ENCODE measurements around the gene GRM1.

GRM1 gene

DNA sequence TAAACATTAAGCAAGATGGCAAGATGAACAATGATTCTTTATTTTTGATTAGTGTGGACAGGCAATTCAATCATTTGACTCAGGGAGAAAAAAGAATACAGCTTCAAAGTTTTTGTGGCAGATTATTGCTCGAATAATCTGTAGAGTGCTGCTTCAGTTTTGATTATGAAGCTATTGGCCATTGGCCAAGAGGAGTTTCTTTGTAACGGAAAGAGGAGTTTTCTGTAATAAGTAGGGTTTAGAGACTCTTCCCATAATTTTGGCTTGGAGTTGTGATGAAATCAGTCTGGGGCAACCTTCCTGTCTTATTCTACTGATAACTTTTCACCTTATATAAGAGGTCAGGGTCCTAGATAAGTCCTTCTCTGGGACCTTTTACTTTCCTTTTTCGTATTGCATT lies 258.1 kb downstream of the GRM1 start:
- Histone ChIP-seq H3K27ac (ENCODE audit: low read length) (no peak overlapping the region), H3K4me3 (ENCODE audit: low read depth in 1 of 2, low read length in 2 of 2) (no peak overlapping the region), H4K20me1 (ENCODE audit: insufficient read depth, low read length) (no peaks in the 10 kb centered on the region), H3K9me3 (ENCODE audit: insufficient read depth, low read length, severe bottlenecking) (no peaks in the 10 kb centered on the region), H3K9ac (ENCODE audit: low read depth, low read length) (no peak overlapping the region), H3K27me3 (ENCODE audit: insufficient read depth, low read length, poor library complexity) (no peaks in the 10 kb centered on the region), H3K79me2 (ENCODE audit: insufficient read depth, low read length) (no peaks in the 10 kb centered on the region), H3K4me2 (ENCODE audit: insufficient read depth, low read length) (no peak overlapping the region), H3K36me3 (ENCODE audit: insufficient read depth, low read length) (no peaks in the 10 kb centered on the region), H3K4me1 (ENCODE audit: insufficient read depth, low read length) (no peaks in the 10 kb centered on the region), H2AFZ (ENCODE audit: low read depth, low read length) (no peak overlapping the region)
- TF ChIP-seq EZH2 (IDR thresholded peaks at IDR 0.05; ENCODE audit: borderline replicate concordance, low read depth, low read length, severe bottlenecking): no peak
- TF ChIP-seq, protein P1, sequence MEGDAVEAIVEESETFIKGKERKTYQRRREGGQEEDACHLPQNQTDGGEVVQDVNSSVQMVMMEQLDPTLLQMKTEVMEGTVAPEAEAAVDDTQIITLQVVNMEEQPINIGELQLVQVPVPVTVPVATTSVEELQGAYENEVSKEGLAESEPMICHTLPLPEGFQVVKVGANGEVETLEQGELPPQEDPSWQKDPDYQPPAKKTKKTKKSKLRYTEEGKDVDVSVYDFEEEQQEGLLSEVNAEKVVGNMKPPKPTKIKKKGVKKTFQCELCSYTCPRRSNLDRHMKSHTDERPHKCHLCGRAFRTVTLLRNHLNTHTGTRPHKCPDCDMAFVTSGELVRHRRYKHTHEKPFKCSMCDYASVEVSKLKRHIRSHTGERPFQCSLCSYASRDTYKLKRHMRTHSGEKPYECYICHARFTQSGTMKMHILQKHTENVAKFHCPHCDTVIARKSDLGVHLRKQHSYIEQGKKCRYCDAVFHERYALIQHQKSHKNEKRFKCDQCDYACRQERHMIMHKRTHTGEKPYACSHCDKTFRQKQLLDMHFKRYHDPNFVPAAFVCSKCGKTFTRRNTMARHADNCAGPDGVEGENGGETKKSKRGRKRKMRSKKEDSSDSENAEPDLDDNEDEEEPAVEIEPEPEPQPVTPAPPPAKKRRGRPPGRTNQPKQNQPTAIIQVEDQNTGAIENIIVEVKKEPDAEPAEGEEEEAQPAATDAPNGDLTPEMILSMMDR (IDR thresholded peaks at IDR 0.05; ENCODE audit: borderline replicate concordance, extremely low read depth, low read length, poor library complexity, severe bottlenecking): no peak
- DNase-seq (no peak), ATAC-seq (ENCODE audit: insufficient read depth, low read depth) (no peak)

DNA sequence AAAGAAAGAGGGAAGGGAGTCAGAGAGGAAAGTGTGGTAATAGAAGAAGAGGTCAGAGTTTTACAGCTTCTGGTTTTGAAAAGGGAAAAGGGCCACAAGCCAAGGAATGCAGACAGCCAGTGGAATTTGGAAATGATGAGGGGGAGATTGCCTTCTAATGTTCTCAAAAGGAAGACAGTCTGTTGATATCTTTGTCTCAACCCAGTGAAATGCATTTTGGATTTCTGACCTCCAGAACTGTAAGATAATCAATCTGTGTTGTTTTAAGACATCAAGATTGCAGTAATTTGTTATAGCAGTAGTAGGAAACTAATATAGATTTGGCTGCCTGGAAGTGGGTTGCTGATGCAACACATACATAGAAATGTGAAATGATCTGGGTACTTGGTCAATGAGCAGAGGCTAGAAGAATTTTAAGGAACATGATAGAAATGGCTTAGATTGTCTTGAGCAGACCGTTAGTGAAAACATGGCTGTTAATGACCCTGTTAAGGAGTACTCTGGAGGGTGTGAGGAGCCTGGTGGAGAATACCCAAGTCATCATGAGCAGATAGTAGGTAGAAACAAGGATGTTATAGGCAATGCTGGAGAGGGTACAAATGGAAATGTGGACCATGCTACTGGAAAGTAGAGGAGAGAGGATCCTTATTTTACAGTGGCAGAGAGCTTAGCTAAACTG lies 259.0 kb downstream of the GRM1 start:
- Histone ChIP-seq H3K4me3 (ENCODE audit: low read depth in 1 of 2, low read length in 2 of 2) (no peak overlapping the region), H3K27me3 (ENCODE audit: insufficient read depth, low read length, poor library complexity) (no peaks in the 10 kb centered on the region), H4K20me1 (ENCODE audit: insufficient read depth, low read length) (no peaks in the 10 kb centered on the region), H3K9ac (ENCODE audit: low read depth, low read length) (no peak overlapping the region), H2AFZ (ENCODE audit: low read depth, low read length) (no peak overlapping the region), H3K9me3 (ENCODE audit: insufficient read depth, low read length, severe bottlenecking) (no peaks in the 10 kb centered on the region), H3K4me2 (ENCODE audit: insufficient read depth, low read length) (no peak overlapping the region), H3K79me2 (ENCODE audit: insufficient read depth, low read length) (no peaks in the 10 kb centered on the region), H3K4me1 (ENCODE audit: insufficient read depth, low read length) (no peaks in the 10 kb centered on the region), H3K27ac (ENCODE audit: low read length) (no peak overlapping the region), H3K36me3 (ENCODE audit: insufficient read depth, low read length) (no peaks in the 10 kb centered on the region)
- no peak for ATAC-seq (ENCODE audit: insufficient read depth, low read depth)
- DNase-seq: no peak
- TF ChIP-seq EZH2 (IDR thresholded peaks at IDR 0.05; ENCODE audit: borderline replicate concordance, low read depth, low read length, severe bottlenecking): no peak
- TF ChIP-seq, protein P1 (IDR thresholded peaks at IDR 0.05; ENCODE audit: borderline replicate concordance, extremely low read depth, low read length, poor library complexity, severe bottlenecking): no peak

DNA sequence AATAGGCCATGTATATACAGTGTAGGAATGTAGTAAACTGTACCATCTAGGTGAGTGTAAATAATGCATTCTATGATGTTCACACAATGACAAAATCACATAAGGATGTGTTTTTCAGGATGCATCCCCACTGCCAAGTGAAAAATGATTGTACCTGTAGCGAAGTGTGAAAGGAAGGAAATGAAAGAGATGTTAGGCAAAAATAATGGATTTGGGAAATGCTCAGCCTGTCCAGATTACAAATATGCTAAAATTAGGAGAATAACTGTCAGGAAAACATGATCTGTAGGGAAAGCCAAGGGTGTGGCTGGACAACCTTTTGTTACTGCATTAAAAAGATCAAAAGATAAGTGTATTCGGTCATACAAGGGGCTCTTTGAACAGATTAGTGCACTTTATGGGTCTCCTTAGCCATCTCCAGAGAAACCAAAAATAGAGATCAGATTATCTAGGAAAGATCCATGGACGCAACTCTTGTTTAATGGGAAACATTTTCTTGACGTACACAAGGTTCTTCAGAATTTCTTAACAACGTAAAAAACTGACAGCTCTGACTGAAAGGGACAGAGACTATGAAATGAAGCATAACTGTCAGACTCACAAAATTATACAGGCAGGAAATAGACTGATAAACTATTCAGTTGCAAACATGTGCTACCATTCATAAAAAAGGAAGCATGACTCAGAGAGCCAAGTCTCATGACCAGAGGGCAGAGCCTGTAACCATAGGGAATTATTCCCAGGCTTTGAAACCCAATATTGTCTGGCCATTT lies 261.1 kb downstream of the GRM1 start:
- no peak overlapping the region for H3K27ac ChIP-seq (ENCODE audit: low read length)
- H3K4me3 ChIP-seq (ENCODE audit: low read depth in 1 of 2, low read length in 2 of 2): no peak overlapping the region
- TF ChIP-seq EZH2 (IDR thresholded peaks at IDR 0.05; ENCODE audit: borderline replicate concordance, low read depth, low read length, severe bottlenecking): no peak
- TF ChIP-seq, protein P1 (IDR thresholded peaks at IDR 0.05; ENCODE audit: borderline replicate concordance, extremely low read depth, low read length, poor library complexity, severe bottlenecking): no peak
- DNase-seq (no peak), ATAC-seq (ENCODE audit: insufficient read depth, low read depth) (no peak)
- H3K9me3 ChIP-seq (ENCODE audit: insufficient read depth, low read length, severe bottlenecking): no peaks in the 10 kb centered on the region
- H3K79me2 ChIP-seq (ENCODE audit: insufficient read depth, low read length): no peaks in the 10 kb centered on the region
- H3K27me3 ChIP-seq (ENCODE audit: insufficient read depth, low read length, poor library complexity): no peaks in the 10 kb centered on the region
- no peak overlapping the region for H3K4me2 ChIP-seq (ENCODE audit: insufficient read depth, low read length)
- H3K36me3 ChIP-seq (ENCODE audit: insufficient read depth, low read length): no peaks in the 10 kb centered on the region
- H4K20me1 ChIP-seq (ENCODE audit: insufficient read depth, low read length): no peaks in the 10 kb centered on the region
- H3K9ac ChIP-seq (ENCODE audit: low read depth, low read length): no peak overlapping the region
- H3K4me1 ChIP-seq (ENCODE audit: insufficient read depth, low read length): no peaks in the 10 kb centered on the region
- no peak overlapping the region for H2AFZ ChIP-seq (ENCODE audit: low read depth, low read length)

Measured in DND-41 (cell line).